HepG2 (cell line): ENCODE results near the gene SALL4. TPM values are rescaled to one million over a fixed set of nuclear protein-coding genes. Genes with fewer than 3 reads are reported as not detected.

Experiments
- ATF5 ChIP-seq: sonication (generic); formaldehyde crosslinking; IDR thresholded peaks from 2 replicates; pipeline ENCODE4 v1.4.0; 2020; ENCODE audit warnings: mild to moderate bottlenecking, low read depth, missing genetic modification reagents
- FOXP1 ChIP-seq, 2 experiments: fragments of 450-650 bp in 1 of 2; IDR thresholded peaks; 2 replicates each; pipeline ENCODE4 v1.6.1; 2017 to 2018; ENCODE audit warnings: antibody characterized with exemption in 1 of 2
- JUN ChIP-seq: sonication (generic); formaldehyde crosslinking; IDR thresholded peaks from 2 replicates; pipeline ENCODE4 v1.4.0; 2020; ENCODE audit warnings: mild to moderate bottlenecking, missing genetic modification reagents
- KAT7 ChIP-seq: IDR thresholded peaks from 2 replicates; pipeline ENCODE4 v1.6.1; 2018; ENCODE audit warnings: borderline replicate concordance, missing compliant biosample characterization
- MXD3 ChIP-seq: IDR thresholded peaks from 2 replicates; pipeline ENCODE4 v1.6.1; 2016; ENCODE audit warnings: mild to moderate bottlenecking, missing biosample characterization, missing genetic modification reagents
- PPARG ChIP-seq: conservative IDR thresholded peaks from 2 replicates; pipeline ENCODE4 v1.6.1; 2016; ENCODE audit warnings: missing biosample characterization, missing genetic modification reagents
- RXRB ChIP-seq: IDR thresholded peaks from 2 replicates; pipeline ENCODE4 v1.6.1; 2016; ENCODE audit warnings: borderline replicate concordance, missing genetic modification reagents, missing compliant biosample characterization
- SNAPC2 ChIP-seq: sonication (generic); formaldehyde crosslinking; IDR thresholded peaks from 2 replicates; pipeline ENCODE4 v1.8.1; 2022; ENCODE audit warnings: mild to moderate bottlenecking, missing genetic modification reagents
- SOX6 ChIP-seq, 2 experiments: fragments of 450-650 bp in 1 of 2; sonication (generic) in 1 of 2; formaldehyde crosslinking in 1 of 2; IDR thresholded peaks; 2 replicates each; pipeline versions ENCODE4 v1.4.0 to v1.6.1; 2017 to 2020; ENCODE audit warnings: antibody characterized with exemption in 1 of 2, mild to moderate bottlenecking in 1 of 2, missing genetic modification reagents in 1 of 2
- ZBTB40 ChIP-seq, 2 experiments: fragments of 450-650 bp in 1 of 2; sonication (generic) in 1 of 2; formaldehyde crosslinking in 1 of 2; IDR thresholded peaks; 2 replicates each; pipeline versions ENCODE4 v1.6.1 to v1.8.0; 2016 to 2022; ENCODE audit warnings: antibody characterized with exemption in 1 of 2, mild to moderate bottlenecking in 1 of 2, missing genetic modification reagents in 1 of 2
- ZNF317 ChIP-seq: sonication (generic); formaldehyde crosslinking; IDR thresholded peaks from 2 replicates; pipeline ENCODE4 v1.5.0; 2020; ENCODE audit warnings: mild to moderate bottlenecking, missing genetic modification reagents
- ZNF362 ChIP-seq: sonication (generic); formaldehyde crosslinking; IDR thresholded peaks from 2 replicates; pipeline ENCODE4 v1.4.0; 2020; ENCODE audit warnings: missing genetic modification reagents, mild to moderate bottlenecking, borderline replicate concordance
- ZNF576 ChIP-seq: sonication (generic); formaldehyde crosslinking; IDR thresholded peaks from 2 replicates; pipeline ENCODE4 v1.4.0; 2020; ENCODE audit warnings: mild to moderate bottlenecking, missing genetic modification reagents
- ZNF678 ChIP-seq: sonication (generic); formaldehyde crosslinking; IDR thresholded peaks from 2 replicates; pipeline ENCODE4 v1.4.0; 2020; ENCODE audit warnings: mild to moderate bottlenecking, missing genetic modification reagents
- polyA plus RNA-seq, 8 experiments: library from polyadenylated mRNA; depleted of rRNA in 3 of 8; stranded (reverse) in 7 of 8; unstranded in 1 of 8; fragments of >200 nt; fragmentation: Illumina TruSeq in 4 of 8; extraction: Trizol in 4 of 8; gene quantifications; 2 replicates each; pipeline versions ENCODE4 v1.2.1 to v1.2.3, GENCODE V29; 2011 to 2016; ENCODE audit warnings: low read depth in 4 of 8, missing spikeins in 1 of 8, mixed read lengths in 1 of 8; ENCODE audit not compliant: insufficient read depth in 1 of 8
- total RNA-seq, 5 experiments: library from RNA; depleted of rRNA; stranded (reverse); fragments of >200 nt; fragmentation: Illumina TruSeq; extraction: Trizol; gene quantifications; 2 replicates each; pipeline ENCODE4 v1.2.3, GENCODE V29; 2016; ENCODE audit warnings: low read depth in 1 of 5

SALL4 gene
- total and polyA plus RNA-seq, 2 of the 13 experiments (the other 11 are each of a cell fraction or from before 2014, with no cell fraction given), result 0.33 to 1.8 TPM

GRCh38 chr20:51735728-51736600 lies 66.4 kb downstream of the SALL4 start (continued):
- no peak for TF ChIP-seq ATF5
- TF ChIP-seq ZNF678 (CRISPR knock-in tag), result no peak
- no peak for TF ChIP-seq SOX6 (IDR thresholded peaks at IDR 0.05)
- TF ChIP-seq SOX6 (CRISPR knock-in tag; IDR thresholded peaks at IDR 0.05), result peak; percentile 37; the same call in 1 of the 2 replicates
- 0 out of 2 replicates have a peak, but pooled peaks have one; percentile 39 for TF ChIP-seq SNAPC2 (CRISPR knock-in tag)
- TF ChIP-seq ZNF317, result no peak
- no peak for TF ChIP-seq ZNF362 (CRISPR knock-in tag)
- TF ChIP-seq ZBTB40 (IDR thresholded peaks at IDR 0.05), result no peak
- peak; percentile 50; the same call in 1 of the 2 replicates for TF ChIP-seq ZBTB40 (CRISPR knock-in tag; IDR thresholded peaks at IDR 0.05)
- TF ChIP-seq RXRB (CRISPR knock-in tag), result peak; percentile 77
- no peak for TF ChIP-seq KAT7 (CRISPR knock-in tag)
- peak; percentile 79 for TF ChIP-seq PPARG (CRISPR knock-in tag)
- no peak for TF ChIP-seq ZNF576 (CRISPR knock-in tag)
- no peak for TF ChIP-seq MXD3
- TF ChIP-seq JUN (CRISPR knock-in tag), result no peak
- no peak for TF ChIP-seq FOXP1 (IDR thresholded peaks at IDR 0.05)
- peak; percentile 91 for TF ChIP-seq FOXP1 (CRISPR knock-in tag; IDR thresholded peaks at IDR 0.05)
